ENCODE measurements around the gene CFAP119. TPM values are rescaled to one million over a fixed set of nuclear protein-coding genes. Genes with fewer than 3 reads are reported as not detected.

The CFAP119 gene
- total and polyA plus RNA-seq, 8 donors = 5.1 to 10.9 (median 6.8) TPM

DNA sequence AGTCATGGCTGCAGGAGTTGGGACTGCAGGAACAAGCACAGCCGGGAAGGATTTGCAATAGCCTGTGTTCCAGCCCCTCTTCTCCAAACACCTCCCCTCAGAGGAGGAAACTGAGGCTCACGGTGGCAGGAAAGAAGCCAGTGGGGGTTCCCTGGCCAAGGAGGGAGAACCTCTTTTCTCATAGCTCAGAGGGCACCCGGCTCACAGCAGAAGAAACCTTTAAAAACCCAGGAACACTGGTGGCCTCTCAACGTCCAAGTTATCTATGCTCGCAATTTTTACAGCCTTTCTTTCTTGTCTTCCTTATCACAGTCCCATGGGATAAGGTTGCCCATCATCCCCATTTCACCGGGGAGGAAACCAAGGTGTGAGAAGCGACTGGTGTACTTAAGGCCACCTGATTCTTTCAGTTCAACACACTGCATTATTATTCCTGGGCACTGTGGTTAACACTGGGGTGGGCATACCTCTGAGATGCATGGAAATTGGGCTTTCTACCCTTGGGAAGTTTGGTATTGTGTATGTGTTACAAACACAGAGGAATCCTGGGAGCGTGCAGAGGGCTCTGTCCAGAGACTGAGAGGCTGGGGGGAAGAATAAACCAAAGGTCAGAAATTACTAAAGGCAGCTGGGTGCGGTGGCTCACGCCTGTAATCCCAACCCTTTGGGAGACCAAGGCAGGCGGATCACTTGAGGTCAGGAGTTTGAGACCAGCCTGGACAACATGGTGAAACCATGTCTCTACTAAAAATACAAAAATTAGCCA lies 25.9 kb upstream of the CFAP119 start:
- Histone ChIP-seq H3K9me3 (no peaks in the 10 kb centered on the region), H3K36me3 (peaks cover 0 to 16% of the 10 kb centered on the region in 2 donors), H3K4me3 (peak overlapping the region; percentile 79 to 86), H3K4me1 (peaks cover 0 to 34% of the 10 kb centered on the region in 2 donors), H3K27me3 (no peaks in the 10 kb centered on the region), H3K27ac (peak overlapping the region; percentile 73 to 86)
- intact Hi-C loops (cut with DNase I) = no loop called here
- ATAC-seq (no peak), DNase-seq (no peak)
- TF ChIP-seq, protein P1, sequence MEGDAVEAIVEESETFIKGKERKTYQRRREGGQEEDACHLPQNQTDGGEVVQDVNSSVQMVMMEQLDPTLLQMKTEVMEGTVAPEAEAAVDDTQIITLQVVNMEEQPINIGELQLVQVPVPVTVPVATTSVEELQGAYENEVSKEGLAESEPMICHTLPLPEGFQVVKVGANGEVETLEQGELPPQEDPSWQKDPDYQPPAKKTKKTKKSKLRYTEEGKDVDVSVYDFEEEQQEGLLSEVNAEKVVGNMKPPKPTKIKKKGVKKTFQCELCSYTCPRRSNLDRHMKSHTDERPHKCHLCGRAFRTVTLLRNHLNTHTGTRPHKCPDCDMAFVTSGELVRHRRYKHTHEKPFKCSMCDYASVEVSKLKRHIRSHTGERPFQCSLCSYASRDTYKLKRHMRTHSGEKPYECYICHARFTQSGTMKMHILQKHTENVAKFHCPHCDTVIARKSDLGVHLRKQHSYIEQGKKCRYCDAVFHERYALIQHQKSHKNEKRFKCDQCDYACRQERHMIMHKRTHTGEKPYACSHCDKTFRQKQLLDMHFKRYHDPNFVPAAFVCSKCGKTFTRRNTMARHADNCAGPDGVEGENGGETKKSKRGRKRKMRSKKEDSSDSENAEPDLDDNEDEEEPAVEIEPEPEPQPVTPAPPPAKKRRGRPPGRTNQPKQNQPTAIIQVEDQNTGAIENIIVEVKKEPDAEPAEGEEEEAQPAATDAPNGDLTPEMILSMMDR (IDR thresholded peaks at IDR 0.05) = no peak

DNA sequence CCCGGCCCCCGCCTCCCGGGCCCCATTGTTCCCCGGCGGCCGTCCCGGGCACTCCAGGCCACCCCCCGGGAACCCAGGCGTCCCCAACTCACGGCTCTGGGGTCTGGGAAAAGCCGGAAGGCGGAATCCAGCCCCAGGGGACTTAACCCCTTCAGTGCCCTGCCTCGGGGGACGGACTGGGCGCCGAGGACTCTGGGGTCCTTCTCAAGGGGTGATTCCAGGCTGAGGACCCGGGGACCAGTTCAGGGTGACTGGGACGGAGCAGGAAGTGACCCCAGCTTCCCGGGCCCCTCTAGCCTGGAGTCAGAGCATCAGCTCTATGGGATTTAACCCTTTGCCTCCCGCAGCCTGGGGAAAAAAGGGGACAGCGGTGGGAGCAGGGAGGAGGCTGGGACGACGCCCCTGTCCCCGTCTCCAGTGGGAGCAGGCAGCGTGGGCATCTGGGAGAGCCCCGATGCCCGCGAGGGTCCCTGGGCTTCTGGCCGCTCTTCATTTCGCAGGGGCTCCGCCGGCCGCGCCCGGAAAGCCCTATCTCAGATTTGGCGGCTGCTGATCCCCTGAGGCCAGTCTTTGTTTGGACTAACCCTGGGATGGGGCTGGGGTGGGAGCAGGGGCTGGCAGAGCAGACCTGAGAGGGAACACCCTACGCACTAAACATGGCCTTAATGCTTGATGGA lies 25.2 kb upstream of the CFAP119 start, which contains the start of gene ZNF629:
Gene ZNF629 (minus strand): TSS at position 270 of the 677 bp plus-strand sequence. CDS start 2,723 bp downstream, outside the sequence.
- intact Hi-C loops (cut with DNase I) = no loop called here
- TF ChIP-seq, protein P1 (IDR thresholded peaks at IDR 0.05) = no peak
- Histone ChIP-seq H3K4me3 (peak within 1 kb of the TSS; percentile 79 to 86), H3K27ac (peak within 1 kb of the TSS; percentile 73 to 86), H3K4me1 (peaks cover 0 to 34% of the 10 kb centered on the region in 2 donors), H3K27me3 (no peaks in the 10 kb centered on the region), H3K9me3 (no peaks in the 10 kb centered on the region), H3K36me3 (peaks cover 0 to 23% of the 10 kb centered on the region in 2 donors)
- peak in 3 of 4 donors; percentile 68 to 83 (median 81) for DNase-seq
- ATAC-seq = peak; percentile 92

DNA sequence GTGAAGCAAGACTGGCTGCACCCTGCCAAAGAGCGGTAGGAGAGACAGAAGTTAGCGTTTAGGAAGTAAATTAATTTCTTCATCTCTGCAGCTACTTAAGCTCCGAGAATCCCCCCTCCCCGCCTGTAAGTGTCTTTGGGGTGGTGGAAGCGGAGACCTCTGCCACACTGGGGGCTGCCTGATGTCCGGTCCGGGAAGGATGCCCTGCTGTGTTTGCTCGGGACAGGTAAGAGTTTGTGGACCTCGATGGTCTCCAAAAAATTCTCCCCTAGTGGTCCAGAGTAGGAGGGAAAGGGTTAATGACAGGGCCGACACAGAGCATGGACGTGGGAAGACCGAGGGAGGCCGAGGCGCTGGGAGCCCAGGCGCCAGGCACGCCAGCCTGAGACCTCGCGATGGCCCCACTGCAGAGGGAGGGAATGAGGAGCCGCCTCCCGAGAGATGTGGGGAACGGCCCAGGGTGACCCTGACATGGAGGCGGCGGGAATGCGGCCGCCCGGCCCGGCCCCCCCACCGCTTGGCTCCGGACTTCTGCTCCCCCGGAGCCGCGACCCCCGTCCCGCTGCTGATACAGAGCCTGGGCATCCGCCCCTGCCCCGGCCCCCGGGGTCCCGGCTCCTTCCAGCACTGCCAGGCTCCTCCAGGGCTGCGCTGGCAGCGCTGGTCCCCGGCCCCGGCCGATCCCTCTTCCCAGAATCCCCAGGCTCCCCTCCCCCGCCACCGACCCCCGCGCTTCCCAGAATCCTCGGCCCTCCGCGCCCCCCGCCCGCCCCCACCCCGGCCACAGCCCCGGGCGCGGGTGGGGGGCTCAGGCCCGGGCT lies 24.5 kb upstream of the CFAP119 start:
- intact Hi-C loops (cut with DNase I) = no loop called here
- Histone ChIP-seq H3K9me3 (no peaks in the 10 kb centered on the region), H3K27me3 (no peaks in the 10 kb centered on the region), H3K27ac (peak overlapping the region; percentile 73 to 86), H3K4me3 (peak overlapping the region; percentile 79 to 86), H3K36me3 (peaks cover 0 to 30% of the 10 kb centered on the region in 2 donors), H3K4me1 (peaks cover 0 to 35% of the 10 kb centered on the region in 2 donors)
- peak; percentile 63 for ATAC-seq
- peak in 3 of 4 donors; percentile 36 to 85 (median 45) for DNase-seq
- TF ChIP-seq, protein P1 (IDR thresholded peaks at IDR 0.05) = no peak

DNA sequence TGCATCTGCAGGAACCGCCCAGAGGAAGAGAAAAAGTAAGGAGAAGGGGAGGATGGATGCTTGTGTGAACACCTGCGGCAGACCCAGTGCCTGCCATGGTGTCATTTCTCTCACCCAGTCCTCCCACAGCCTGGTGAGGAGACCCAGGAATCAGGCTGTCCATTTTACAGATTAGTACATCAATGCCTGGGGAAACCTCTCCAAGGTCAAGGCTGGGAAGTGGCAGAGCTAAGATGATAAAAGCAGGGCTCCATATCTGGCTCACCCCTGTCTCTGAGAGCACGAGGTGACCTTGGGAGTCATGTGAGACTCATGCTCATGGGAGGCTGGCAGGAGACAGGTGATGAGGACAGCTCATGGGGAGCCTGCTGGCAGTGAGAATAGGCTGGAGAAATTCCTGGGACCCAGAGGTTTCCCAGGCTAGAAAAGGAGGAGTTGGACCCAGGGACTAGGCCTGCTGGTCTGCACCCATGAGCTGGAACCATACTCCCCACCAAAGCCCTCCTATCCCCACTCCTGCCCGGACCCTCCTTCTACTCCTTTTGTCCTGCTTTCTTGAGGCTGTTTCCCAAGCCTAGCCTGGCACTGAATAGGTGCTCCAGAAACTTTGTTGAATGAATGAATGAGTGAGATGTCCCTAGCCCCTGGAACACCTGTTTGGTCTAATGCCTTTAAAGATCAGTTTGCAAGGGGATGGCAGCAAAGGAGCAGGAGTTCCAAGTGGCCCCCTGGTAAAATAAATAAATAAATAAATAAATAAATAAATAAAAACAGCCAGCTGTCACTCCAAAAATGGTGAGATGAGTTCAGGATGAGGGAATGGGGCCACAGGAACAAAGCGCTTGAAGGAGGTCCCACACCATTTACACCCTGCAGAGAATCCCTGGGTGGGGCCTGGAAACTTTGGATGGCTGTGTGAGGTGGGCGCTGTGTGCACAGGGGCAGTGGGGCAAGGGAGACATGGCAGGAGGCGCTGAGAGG lies 23.6 kb upstream of the CFAP119 start:
- TF ChIP-seq, protein P1 (IDR thresholded peaks at IDR 0.05) = no peak
- H3K27ac ChIP-seq = no peak overlapping the region
- H3K4me3 ChIP-seq = peak overlapping the region; percentile 79 to 86
- peaks cover 0 to 44% of the 10 kb centered on the region in 2 donors for H3K4me1 ChIP-seq
- ATAC-seq (no peak), DNase-seq (no peak)
- no peaks in the 10 kb centered on the region for H3K9me3 ChIP-seq
- intact Hi-C loops (cut with DNase I) = no loop called here
- H3K36me3 ChIP-seq = peaks cover 0 to 31% of the 10 kb centered on the region in 2 donors
- no peaks in the 10 kb centered on the region for H3K27me3 ChIP-seq
